Measurements from ENCODE around the gene RUVBL1. TPM values are rescaled to one million over a fixed set of nuclear protein-coding genes. Genes with fewer than 3 reads are reported as not detected.
A peak's percentile ranks its signal among the peaks of the same experiment; 100 is the strongest.

RUVBL1 gene
- total and polyA plus RNA-seq, 2 experiments from 2014 or later: 29.7 to 33.5 TPM

DNA sequence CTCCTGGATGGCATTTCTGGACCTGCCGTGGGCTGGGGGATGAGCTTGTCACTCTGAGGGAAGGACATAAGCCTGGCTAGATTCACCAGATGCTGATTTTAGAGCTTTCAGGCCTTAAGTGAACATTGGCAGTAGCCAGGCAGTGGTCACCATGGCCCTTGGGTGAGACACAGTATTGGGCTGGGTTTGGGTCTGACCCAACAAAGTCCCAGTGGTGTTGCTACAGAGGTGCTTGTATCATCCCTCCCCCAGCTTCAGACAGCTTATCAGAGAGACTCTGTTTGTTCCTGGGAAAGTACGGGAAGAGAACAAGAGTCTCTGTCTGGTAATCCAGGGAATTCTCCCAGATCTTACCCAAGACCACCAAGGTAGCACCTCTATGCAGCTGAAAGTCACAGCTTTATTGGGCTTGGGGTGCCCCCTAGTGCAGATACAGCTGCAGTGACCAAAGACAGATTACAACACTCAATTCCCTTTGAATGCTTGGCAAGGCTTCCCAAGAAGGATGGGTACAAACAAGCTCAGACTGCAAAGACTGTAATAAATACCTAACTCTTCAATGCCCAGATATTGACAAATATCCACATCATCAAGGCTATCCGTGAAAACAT, 9.8 kb upstream of the RUVBL1 start:
- peak; percentile 40 for DNase-seq (ENCODE audit: low spot score)
- 53% methylated on average over 3 of the region's 3 CpGs for WGBS (ENCODE audit: low lambda C conversion rate, missing lambda C conversion rate)

DNA sequence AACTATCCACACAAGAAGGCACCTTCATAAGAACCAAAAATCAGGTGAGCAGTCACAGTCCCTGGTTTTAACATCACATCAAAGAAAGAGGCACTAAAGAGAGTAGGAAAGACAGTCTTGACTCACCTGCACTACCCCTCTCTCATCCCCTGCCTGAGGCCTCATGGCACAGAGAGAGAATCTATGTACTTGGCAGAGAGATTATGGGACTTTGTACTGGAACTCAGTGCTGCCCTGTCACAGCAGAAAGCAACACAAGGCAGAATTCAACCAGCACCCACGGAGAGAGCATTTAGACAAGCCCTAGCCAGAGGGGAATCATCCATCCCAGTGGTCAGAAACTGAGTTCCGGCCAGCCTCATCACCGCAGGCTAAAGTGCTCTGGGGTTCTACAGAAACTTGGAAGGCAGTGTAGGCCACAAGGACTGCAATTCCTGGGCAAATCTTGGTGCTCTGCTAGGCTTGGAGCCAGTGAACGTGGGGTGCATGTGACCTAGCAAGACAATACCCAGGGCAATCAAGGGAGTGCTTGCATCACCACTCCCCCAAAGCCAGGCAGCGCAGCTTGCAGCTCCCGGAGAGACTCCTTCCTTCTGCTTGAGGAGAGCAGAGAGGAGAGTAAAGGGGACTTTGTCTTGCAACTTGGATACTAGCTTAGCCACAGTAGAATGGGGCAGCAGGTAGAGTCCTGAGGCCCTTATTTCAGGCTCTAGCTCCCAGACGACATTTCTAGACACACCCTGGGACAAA, 8.5 kb upstream of the RUVBL1 start:
- Histone ChIP-seq H3K36me3 (replicated peaks; ENCODE audit: insufficient read depth, low read depth) (no peaks in the 10 kb centered on the region), H3K4me3 (no peak overlapping the region), H4K20me1 (ENCODE audit: insufficient read depth, poor library complexity, severe bottlenecking) (no peaks in the 10 kb centered on the region), H3K4me2 (no peak overlapping the region), H3K27ac (no peak overlapping the region), H3K27me3 (no peaks in the 10 kb centered on the region), H2AFZ (no peak overlapping the region), H3K79me2 (no peaks in the 10 kb centered on the region), H3K9me3 (ENCODE audit: low read depth) (no peaks in the 10 kb centered on the region), H3K4me1 (ENCODE audit: insufficient read depth) (no peaks in the 10 kb centered on the region), H3K9me2 (replicated peaks; ENCODE audit: insufficient read depth) (no peaks in the 10 kb centered on the region)
- 85% methylated on average over 7 of the region's 7 CpGs for WGBS (ENCODE audit: low lambda C conversion rate, missing lambda C conversion rate)
- no peak for TF ChIP-seq EZH2phosphoT487 (IDR thresholded peaks at IDR 0.05; ENCODE audit: low read depth, severe bottlenecking, unreplicated experiment)
- no peak for TF ChIP-seq EZH2 (IDR thresholded peaks at IDR 0.05; ENCODE audit: borderline replicate concordance)
- no peak for TF ChIP-seq CTCF (IDR thresholded peaks at IDR 0.05; ENCODE audit: poor library complexity)
- DNase-seq (ENCODE audit: low spot score): no peak

More for the DNA sequence above, 9.8 kb upstream of the RUVBL1 start:
- Histone ChIP-seq H3K9me3 (ENCODE audit: low read depth) (no peaks in the 10 kb centered on the region), H3K4me1 (ENCODE audit: insufficient read depth) (no peaks in the 10 kb centered on the region), H3K36me3 (replicated peaks; ENCODE audit: insufficient read depth, low read depth) (no peaks in the 10 kb centered on the region), H3K9me2 (replicated peaks; ENCODE audit: insufficient read depth) (no peaks in the 10 kb centered on the region), H4K20me1 (ENCODE audit: insufficient read depth, poor library complexity, severe bottlenecking) (no peaks in the 10 kb centered on the region), H3K79me2 (no peaks in the 10 kb centered on the region), H3K4me2 (no peak overlapping the region), H3K4me3 (no peak overlapping the region), H3K27ac (no peak overlapping the region), H2AFZ (no peak overlapping the region), H3K27me3 (peaks cover 10% of the 10 kb centered on the region)
- TF ChIP-seq CTCF (IDR thresholded peaks at IDR 0.05; ENCODE audit: poor library complexity): peak; percentile 47
- TF ChIP-seq EZH2 (IDR thresholded peaks at IDR 0.05; ENCODE audit: borderline replicate concordance): no peak

- Histone ChIP-seq H3K27me3 (no peaks in the 10 kb centered on the region), H3K4me2 (no peak overlapping the region), H3K27ac (no peak overlapping the region), H3K9me2 (replicated peaks; ENCODE audit: insufficient read depth) (no peaks in the 10 kb centered on the region), H2AFZ (no peak overlapping the region), H3K4me3 (no peak overlapping the region), H3K9me3 (ENCODE audit: low read depth) (no peaks in the 10 kb centered on the region), H3K4me1 (ENCODE audit: insufficient read depth) (no peaks in the 10 kb centered on the region), H4K20me1 (ENCODE audit: insufficient read depth, poor library complexity, severe bottlenecking) (no peaks in the 10 kb centered on the region), H3K36me3 (replicated peaks; ENCODE audit: insufficient read depth, low read depth) (no peaks in the 10 kb centered on the region), H3K79me2 (no peaks in the 10 kb centered on the region)
- DNase-seq (ENCODE audit: low spot score): no peak
- 64% methylated on average over 1 of the region's 1 CpG for WGBS (ENCODE audit: low lambda C conversion rate, missing lambda C conversion rate)
- TF ChIP-seq EZH2 (IDR thresholded peaks at IDR 0.05; ENCODE audit: borderline replicate concordance) (no peak), EZH2phosphoT487 (IDR thresholded peaks at IDR 0.05; ENCODE audit: low read depth, severe bottlenecking, unreplicated experiment) (no peak), CTCF (IDR thresholded peaks at IDR 0.05; ENCODE audit: poor library complexity) (no peak)
Measured at GRCh38 chr3:128128251-128128650, 4.6 kb upstream of the RUVBL1 start.

Data from hepatocyte (in vitro differentiated cells).